IMR-90 (cell line): ENCODE results near the gene PIK3R4. TPM values are rescaled to one million over a fixed set of nuclear protein-coding genes. Genes with fewer than 3 reads are reported as not detected.

ENCODE experiments used
- ATAC-seq: fragments of 200-7000 bp; cut with Tn5 transposase; 2 replicates; pipeline ENCODE4 v1.9.1; 2020; ENCODE audit warnings: low read depth, mild to moderate bottlenecking, moderate library complexity
- BruUV-seq: library from RNA; stranded (reverse); fragments of 400-500 nt; replicated peaks from 2 replicates; lab custom pipeline; 2021; lab: Mats Ljungman, UMichigan
- CTCF ChIA-PET: fragments of 300-600 bp; formaldehyde crosslinking; extraction: SDS; loops from one replicate; lab custom pipeline; 2021; ENCODE audit warnings: antibody characterized with exemption; lab: Yijun Ruan, JAX
- POLR2A ChIA-PET: fragments of 300-600 bp; sonication (Branson Sonifier 250); formaldehyde crosslinking; loops from one replicate; lab custom pipeline; 2022; ENCODE audit warnings: antibody characterized with exemption; ENCODE audit not compliant: unreplicated experiment; lab: Charles Lee
- DNase-seq: peaks from one replicate; pipeline ENCODE4 v3.0.0; 2013
- H2AFZ ChIP-seq: replicated peaks from 2 replicates; pipeline ENCODE3; 2013; ENCODE audit warnings: low read length, mild to moderate bottlenecking; ENCODE audit not compliant: poor library complexity
- H2AK5ac ChIP-seq: 2 replicates; pipeline ENCODE4 v1.6.1; 2013; ENCODE audit warnings: low read depth, low read length, inconsistent platforms
- H2AK9ac ChIP-seq: replicated peaks from 2 replicates; pipeline ENCODE3; 2013; ENCODE audit warnings: mild to moderate bottlenecking, low read depth, low read length, moderate library complexity; ENCODE audit not compliant: poor library complexity
- H2BK120ac ChIP-seq: 2 replicates; pipeline ENCODE4 v1.6.1; 2013; ENCODE audit warnings: low read depth, low read length, inconsistent platforms
- H2BK15ac ChIP-seq: 3 replicates; pipeline ENCODE4 v1.6.1; 2013; ENCODE audit warnings: low read depth, low read length, inconsistent platforms
- H2BK20ac ChIP-seq: 2 replicates; pipeline ENCODE4 v1.6.1; 2013; ENCODE audit warnings: low read depth, mild to moderate bottlenecking, inconsistent platforms, low read length, moderate library complexity
- H2BK5ac ChIP-seq: 2 replicates; pipeline ENCODE4 v1.6.1; 2013; ENCODE audit warnings: mild to moderate bottlenecking, low read depth, low read length, inconsistent platforms; ENCODE audit not compliant: poor library complexity, severe bottlenecking
- H3K14ac ChIP-seq: replicated peaks from 2 replicates; pipeline ENCODE4 v1.6.1; 2013; ENCODE audit warnings: low read depth, low read length, inconsistent platforms
- H3K18ac ChIP-seq: 2 replicates; pipeline ENCODE4 v1.6.1; 2013; ENCODE audit warnings: low read depth, low read length, control low read depth
- H3K23ac ChIP-seq: 2 replicates; pipeline ENCODE4 v1.6.1; 2013; ENCODE audit warnings: low read depth, low read length, inconsistent platforms
- H3K27ac ChIP-seq: 2 replicates; pipeline ENCODE4 v1.5.1; 2013; ENCODE audit warnings: mild to moderate bottlenecking, control low read depth, low read length; ENCODE audit not compliant: insufficient read depth
- H3K27me3 ChIP-seq: 2 replicates; pipeline ENCODE4 v1.6.1; 2013; ENCODE audit warnings: low read length; ENCODE audit not compliant: control insufficient read depth, insufficient read depth
- H3K36me3 ChIP-seq: 2 replicates; pipeline ENCODE4 v1.6.1; 2013; ENCODE audit warnings: low read length, mixed read lengths; ENCODE audit not compliant: control insufficient read depth, insufficient read depth
- H3K4ac ChIP-seq: 2 replicates; pipeline ENCODE4 v1.6.1; 2013; ENCODE audit warnings: low read depth, low read length, inconsistent platforms
- H3K4me1 ChIP-seq: 2 replicates; pipeline ENCODE4 v1.6.1; 2013; ENCODE audit warnings: low read length, mixed read lengths; ENCODE audit not compliant: control insufficient read depth, insufficient read depth
- H3K4me2 ChIP-seq: 2 replicates; pipeline ENCODE4 v1.6.1; 2013; ENCODE audit warnings: low read depth, mild to moderate bottlenecking, control low read depth, low read length, moderate library complexity
- H3K4me3 ChIP-seq: 2 replicates; pipeline ENCODE4 v1.5.1; 2013; ENCODE audit warnings: low read depth, mild to moderate bottlenecking, control low read depth, low read length, moderate library complexity; ENCODE audit not compliant: insufficient read depth
- H3K56ac ChIP-seq: 2 replicates; pipeline ENCODE4 v1.6.1; 2013; ENCODE audit warnings: low read length, inconsistent platforms; ENCODE audit not compliant: insufficient read depth; ENCODE audit errors: extremely low read depth
- H3K79me1 ChIP-seq, 2 experiments: 2 replicates each; pipeline ENCODE4 v1.6.1; 2013; ENCODE audit warnings: low read length in 2 of 2, inconsistent platforms in 1 of 2, low read depth in 1 of 2
- H3K9ac ChIP-seq: 2 replicates; pipeline ENCODE4 v1.6.1; 2013; ENCODE audit warnings: low read depth, low read length, control low read depth
- H3K9me1 ChIP-seq: 2 replicates; pipeline ENCODE4 v1.6.1; 2013; ENCODE audit warnings: low read length, inconsistent platforms; ENCODE audit not compliant: insufficient read depth
- H3K9me3 ChIP-seq: 2 replicates; pipeline ENCODE4 v1.6.1; 2013; ENCODE audit warnings: low read length; ENCODE audit not compliant: control insufficient read depth, insufficient read depth
- H4K20me1 ChIP-seq: 2 replicates; pipeline ENCODE4 v1.6.1; 2013; ENCODE audit warnings: low read length, inconsistent platforms; ENCODE audit not compliant: insufficient read depth
- H4K5ac ChIP-seq: 2 replicates; pipeline ENCODE4 v1.6.1; 2013; ENCODE audit warnings: mild to moderate bottlenecking, low read depth, low read length, control low read depth
- H4K8ac ChIP-seq, 2 experiments: 2 replicates each; pipeline ENCODE4 v1.6.1; 2013; ENCODE audit warnings: low read depth in 2 of 2, low read length in 2 of 2, control low read depth in 1 of 2, inconsistent platforms in 1 of 2
- H4K91ac ChIP-seq: 2 replicates; pipeline ENCODE4 v1.6.1; 2013; ENCODE audit warnings: low read depth, low read length, inconsistent platforms; ENCODE audit not compliant: insufficient read depth
- CHD1 ChIP-seq: IDR thresholded peaks from 2 replicates; pipeline ENCODE4 v1.6.1; 2012; ENCODE audit warnings: low read depth, low read length, improper control_type of control experiment
- POLR2A ChIP-seq: IDR thresholded peaks from 2 replicates; pipeline ENCODE4 v1.6.1; 2012; ENCODE audit warnings: mild to moderate bottlenecking, low read depth, low read length
- RFX5 ChIP-seq: IDR thresholded peaks from 2 replicates; pipeline ENCODE4 v1.8.0; 2012; ENCODE audit warnings: low read depth, mild to moderate bottlenecking, low read length, moderate library complexity
- WGBS, 2 experiments: methylation state at CpG; one replicate each; pipeline versions ENCODE4 v1.1.5 to v1.1.7; 2013; ENCODE audit warnings: missing lambda C conversion rate in 2 of 2; ENCODE audit not compliant: insufficient read length in 1 of 2; ENCODE audit errors: extremely low coverage in 2 of 2; 5-methylcytosine and 5-hydroxymethylcytosine counted together
- dilution Hi-C: fragments of 300-500 bp; cut with HindIII; formaldehyde crosslinking; loops from one replicate; pipeline ENCODE4 v1.14.3; 2018; ENCODE audit warnings: low sequenced_read_pairs; ENCODE audit not compliant: unreplicated experiment
- in situ Hi-C: fragments of 300-500 bp; cut with MboI; formaldehyde crosslinking; loops from 3 replicates; pipeline ENCODE4 v1.14.3; 2019; ENCODE audit warnings: low sequenced_read_pairs, inconsistent platforms, mixed read lengths
- intact Hi-C: fragments of 100-400 bp; cut with micrococcal nuclease; formaldehyde crosslinking; loops from 2 replicates; pipeline ENCODE4 v1.10.0; 2022
- polyA plus RNA-seq, 3 experiments: library from polyadenylated mRNA; depleted of rRNA; stranded (reverse); fragments of >200 nt; gene quantifications; 2 replicates each; pipeline ENCODE4 v1.2.3, GENCODE V29; 2012; ENCODE audit warnings: low replicate concordance in 1 of 3
- total RNA-seq: library from RNA; depleted of rRNA; stranded (reverse); fragments of >200 nt; gene quantifications from 2 replicates; pipeline ENCODE4 v1.2.3, GENCODE V29; 2012

Gene PIK3R4
- total and polyA plus RNA-seq, 2 of the 4 experiments (the other 2 are of a cell fraction): 19.7 to 27.2 TPM

DNA sequence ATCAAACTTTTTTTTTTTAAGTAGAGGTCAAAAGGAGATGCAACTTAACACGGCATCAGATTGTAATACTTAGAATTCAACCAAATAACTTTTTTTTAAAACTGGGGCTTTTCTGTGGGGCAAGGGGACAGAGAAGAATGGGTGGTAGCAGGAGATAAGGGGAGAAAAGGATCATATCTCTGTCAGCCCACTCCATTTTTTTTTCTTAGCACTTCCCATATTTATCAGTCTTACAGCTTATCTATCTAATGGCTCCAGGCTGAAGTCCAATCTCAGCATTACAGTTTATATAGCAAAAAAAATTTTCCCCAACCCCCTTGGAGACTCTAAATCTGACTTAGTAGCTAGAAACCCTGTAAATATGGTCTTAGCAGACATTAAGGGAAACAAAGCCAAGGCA, 69.3 kb downstream of the PIK3R4 start:
- Histone ChIP-seq H3K4me1 (no peaks in the 10 kb centered on the region), H3K23ac (no peak overlapping the region), H3K4me2 (no peak overlapping the region), H3K9me1 (no peaks in the 10 kb centered on the region), H2BK5ac (no peak overlapping the region), H2BK20ac (no peak overlapping the region), H3K27ac (no peak overlapping the region), H3K18ac (no peak overlapping the region), H4K5ac (no peak overlapping the region), H3K27me3 (no peaks in the 10 kb centered on the region), H2AK9ac (no peak overlapping the region), H3K4ac (no peak overlapping the region), H3K36me3 (peaks cover 6% of the 10 kb centered on the region; the same call in 1 of the 2 replicates), H3K56ac (no peak overlapping the region), H2BK15ac (no peak overlapping the region), H3K4me3 (no peak overlapping the region), H3K14ac (no peak overlapping the region), H3K79me1 (no peaks in the 10 kb centered on the region), H2BK120ac (no peak overlapping the region), H2AK5ac (no peak overlapping the region), H4K91ac (no peak overlapping the region), H4K8ac (no peak overlapping the region), H2AFZ (no peak overlapping the region), H3K9ac (no peak overlapping the region), H4K20me1 (no peaks in the 10 kb centered on the region), H3K9me3 (no peaks in the 10 kb centered on the region)
- ATAC-seq (no peak), DNase-seq (no peak)
- intact Hi-C loops: loop anchor here (10.0 kb wide), 1 partner anchor 47 kb away; no protein-coding TSS in a partner anchor
- POLR2A ChIA-PET: no interaction called here
- in situ Hi-C loops: no loop called here
- dilution Hi-C loops: no loop called here
- no peak for TF ChIP-seq POLR2A
- TF ChIP-seq CHD1: no peak
- TF ChIP-seq RFX5: no peak
- BruUV-seq: no TSS peak
- CTCF ChIA-PET: interaction anchor here (1.1 kb wide), 1 partner anchor 10 kb away, joined by 4 read pairs; no protein-coding TSS in a partner anchor
- no CpG with 5 or more reads among the region's 1 CpG for WGBS, 2 experiments
